GM21529 (cell line): ENCODE measurements around the gene DNAJC7.
"Not testable (repeated sequence)": the region's sequence is repeated elsewhere in the genome, so short reads cannot be mapped to it uniquely, and the experiment has no call there.

Experiments
- ATAC-seq: cut with Tn5 transposase; IDR thresholded peaks from one replicate; pipeline ENCODE4 v1.9.1; 2021; ENCODE audit not compliant: unreplicated experiment

DNAJC7 gene

GRCh38 chr17:41959336-41960095 is 57.7 kb downstream of the DNAJC7 start:
- no peak for ATAC-seq

GRCh38 chr17:41959030-41959335 is 58.3 kb downstream of the DNAJC7 start:
- no peak for ATAC-seq

- no peak for ATAC-seq
Observed at GRCh38 chr17:41957869-41958439, 59.3 kb downstream of the DNAJC7 start.

DNA sequence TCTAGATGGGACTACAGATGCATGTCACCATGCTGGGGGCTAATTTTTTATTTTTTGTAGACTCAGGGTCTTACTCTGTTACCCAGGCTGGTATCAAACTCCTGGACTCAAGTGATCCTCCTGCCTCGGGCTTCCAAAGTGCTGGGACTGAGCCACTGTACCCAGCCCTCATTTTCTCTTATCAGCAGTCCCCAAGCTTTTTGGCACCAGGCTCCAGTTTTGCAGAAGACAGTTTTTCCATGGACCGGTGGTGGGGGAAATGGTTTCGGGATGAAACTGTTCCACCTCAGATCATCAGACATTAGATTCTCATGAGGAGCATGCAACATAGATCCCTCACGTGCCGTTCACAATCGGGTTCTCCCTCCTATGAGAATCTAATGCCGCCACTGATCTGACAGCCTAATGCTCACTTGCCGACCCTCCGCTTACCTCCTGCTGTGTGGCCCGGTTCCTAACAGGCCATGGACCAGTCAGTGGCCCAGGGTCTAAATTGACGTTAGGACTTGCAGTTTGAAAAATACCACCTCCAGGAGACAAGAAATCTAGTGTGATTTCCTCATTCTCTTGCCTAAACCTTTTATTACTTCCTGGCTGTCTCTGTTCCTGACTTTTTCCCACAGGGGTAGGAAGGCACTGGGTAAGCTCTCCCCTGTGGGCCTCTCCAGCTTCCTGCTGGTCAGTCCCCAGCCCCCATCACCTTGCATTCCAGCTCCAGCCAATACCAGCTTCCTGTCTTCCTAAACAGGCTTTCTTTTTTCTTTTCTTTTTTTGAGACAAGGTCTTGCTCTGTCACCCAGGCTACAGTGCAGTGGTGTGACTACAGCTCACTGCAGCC is 60.0 kb downstream of the DNAJC7 start:
- ATAC-seq: no peak

DNA sequence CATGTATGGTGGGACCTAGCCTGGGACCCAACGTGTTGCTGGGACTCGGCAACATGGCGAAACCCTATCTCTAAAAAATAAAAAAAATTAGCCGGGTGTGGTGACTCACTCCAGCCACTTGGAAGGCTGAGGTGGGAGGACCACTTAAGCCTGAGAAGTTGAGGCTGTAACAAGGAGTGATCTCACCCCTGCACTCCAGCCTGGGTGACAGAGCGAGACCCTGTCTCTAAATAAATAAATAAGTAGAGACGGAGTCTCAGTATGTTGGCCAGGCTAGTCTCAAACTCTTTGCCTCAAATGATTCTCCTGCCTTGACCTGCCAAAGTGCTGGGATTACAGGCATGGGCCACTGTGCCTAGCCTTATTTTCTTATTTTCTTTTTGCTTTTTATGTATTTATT is 60.7 kb downstream of the DNAJC7 start:
- ATAC-seq: no peak

DNA sequence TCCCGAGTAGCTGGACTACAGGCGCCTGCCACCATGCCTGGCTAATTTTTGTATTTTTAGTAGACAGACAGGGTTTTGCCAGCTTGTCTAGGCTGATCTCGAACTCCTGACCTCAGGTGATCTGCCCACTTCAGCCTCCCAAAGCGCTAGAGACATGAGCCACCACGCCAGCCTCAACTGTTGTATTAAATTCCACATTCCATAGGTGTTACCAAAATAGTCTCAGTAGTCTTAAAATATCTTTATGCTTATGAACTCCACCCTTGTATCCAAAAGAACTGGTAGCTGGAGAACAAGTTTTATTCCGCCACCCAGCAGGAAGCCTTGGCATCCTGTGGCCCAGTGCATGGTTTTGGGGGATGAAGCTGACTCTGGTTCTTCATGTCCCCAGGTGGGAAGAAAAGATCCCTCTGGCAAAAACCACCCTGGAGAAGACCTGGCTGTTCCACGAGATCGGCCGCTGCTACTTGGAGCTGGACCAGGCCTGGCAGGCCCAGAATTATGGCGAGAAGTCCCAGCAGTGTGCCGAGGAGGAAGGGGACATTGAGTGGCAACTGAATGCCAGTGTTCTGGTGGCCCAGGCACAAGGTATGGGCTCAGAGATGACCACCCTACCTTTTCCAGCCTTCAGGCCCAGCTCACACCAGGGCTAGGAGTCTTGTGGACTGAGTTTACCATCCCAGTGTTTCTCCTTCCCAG is 68.3 kb downstream of the DNAJC7 start:
- ATAC-seq: no peak

DNA sequence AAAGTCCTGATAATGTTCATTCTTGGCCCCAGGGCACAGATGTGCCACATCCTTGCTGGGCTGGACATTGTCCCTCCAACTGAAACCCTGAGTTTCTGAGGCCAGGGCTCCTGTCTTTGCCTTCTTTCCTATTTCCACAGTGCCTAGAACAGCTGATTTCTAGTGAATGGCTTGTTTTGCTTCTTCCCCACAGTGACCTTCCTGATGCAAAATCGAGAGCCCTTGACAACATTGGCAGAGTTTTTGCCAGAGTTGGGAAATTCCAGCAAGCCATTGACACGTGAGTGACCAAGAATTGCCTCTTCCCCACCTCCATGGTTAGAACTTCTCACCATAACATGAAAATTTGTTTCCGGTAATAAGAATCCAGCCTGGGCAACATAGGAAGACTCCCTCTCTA is 72.3 kb downstream of the DNAJC7 start:
- ATAC-seq: no peak

GRCh38 chr17:41943492-41943891 is 73.7 kb downstream of the DNAJC7 start:
- ATAC-seq: no peak

DNA sequence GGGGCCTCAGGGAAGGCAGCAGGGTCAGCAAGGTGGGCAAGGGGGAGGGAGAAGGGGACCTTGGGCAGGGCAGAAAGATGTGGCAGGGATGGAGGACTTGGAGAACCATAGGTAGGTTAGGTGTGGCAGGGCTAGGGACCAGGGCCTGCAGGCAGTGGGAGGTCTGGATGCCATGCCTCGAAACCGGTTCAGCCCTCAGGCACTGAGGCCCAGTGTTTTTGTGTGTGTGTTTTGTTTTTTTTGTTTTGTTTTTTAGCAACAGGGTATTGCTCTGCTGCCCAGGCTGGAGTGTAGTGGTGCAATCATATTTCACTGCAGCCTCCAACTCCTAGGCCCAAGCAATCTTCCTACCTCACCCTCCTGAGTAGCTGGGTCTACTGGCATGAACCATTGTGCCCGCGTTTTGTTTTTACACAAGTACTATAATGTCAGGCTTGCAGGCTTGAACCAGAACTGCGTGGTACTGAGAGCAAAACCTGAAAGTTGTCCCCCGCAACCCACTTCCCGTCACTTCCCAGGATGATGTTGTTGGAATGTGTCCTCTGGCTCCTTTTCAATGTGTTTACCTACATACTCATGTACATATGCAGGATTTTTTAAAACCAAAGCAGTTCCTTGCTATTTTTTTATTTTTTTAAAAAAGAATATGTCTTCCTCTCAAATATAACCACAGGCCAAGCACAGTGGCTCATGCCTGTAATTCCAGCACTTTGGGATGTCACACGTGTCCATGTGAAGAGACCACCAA is 74.4 kb downstream of the DNAJC7 start:
- no peak for ATAC-seq

DNA sequence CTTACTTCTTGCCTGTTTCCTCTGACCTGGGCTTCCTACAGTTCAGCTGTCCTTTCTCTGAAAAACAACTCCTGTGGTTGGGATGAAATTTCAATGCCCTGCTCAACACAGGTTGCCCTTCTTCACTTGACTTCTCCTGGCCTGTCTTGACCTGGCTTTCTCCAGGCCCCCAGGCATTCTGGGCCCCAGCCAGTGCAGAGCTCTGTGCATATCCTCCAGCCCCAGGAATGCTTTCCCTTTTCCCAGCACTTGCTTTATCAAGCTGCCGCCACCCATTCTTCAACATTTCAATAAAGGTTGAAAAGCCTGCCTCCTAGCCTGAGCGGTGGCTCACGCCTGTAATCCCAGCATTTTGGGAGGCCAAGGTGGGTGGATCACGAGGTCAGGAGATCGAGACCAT is 76.1 kb downstream of the DNAJC7 start:
- no peak for ATAC-seq

- no peak for ATAC-seq
Observed at GRCh38 chr17:41939693-41940090, 77.5 kb downstream of the DNAJC7 start.

DNA sequence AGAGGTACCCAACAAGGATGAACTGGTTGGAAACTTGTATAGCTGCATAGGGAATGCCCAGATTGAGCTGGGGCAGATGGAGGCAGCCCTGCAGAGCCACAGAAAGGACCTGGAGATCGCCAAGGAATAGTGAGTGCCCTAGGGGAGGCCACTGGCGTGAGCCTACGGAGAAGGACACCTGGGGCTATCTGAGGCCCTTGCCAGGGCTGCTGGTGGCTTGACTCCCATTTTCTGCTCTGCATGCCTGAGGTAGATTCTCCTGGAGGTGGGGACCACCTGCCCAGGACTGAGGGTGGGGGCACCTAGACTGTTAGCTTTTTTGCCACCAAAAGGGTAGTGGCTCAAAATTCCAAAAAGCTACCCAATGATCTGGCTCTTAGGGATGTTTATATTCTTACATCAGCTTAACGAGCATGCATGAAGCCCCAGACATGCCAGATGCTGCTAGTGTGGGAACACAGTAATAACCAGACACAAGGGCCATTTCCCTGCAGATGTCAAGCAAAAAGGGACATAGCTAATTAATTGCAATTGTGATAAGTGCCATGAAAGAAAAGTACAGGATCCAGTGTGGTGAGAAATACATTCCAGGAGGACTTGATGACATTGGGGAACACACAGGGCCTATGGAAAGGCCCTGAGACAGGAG is 78.1 kb downstream of the DNAJC7 start:
- no peak for ATAC-seq

GRCh38 chr17:41937970-41938954 is 79.0 kb downstream of the DNAJC7 start:
- ATAC-seq: no peak

DNA sequence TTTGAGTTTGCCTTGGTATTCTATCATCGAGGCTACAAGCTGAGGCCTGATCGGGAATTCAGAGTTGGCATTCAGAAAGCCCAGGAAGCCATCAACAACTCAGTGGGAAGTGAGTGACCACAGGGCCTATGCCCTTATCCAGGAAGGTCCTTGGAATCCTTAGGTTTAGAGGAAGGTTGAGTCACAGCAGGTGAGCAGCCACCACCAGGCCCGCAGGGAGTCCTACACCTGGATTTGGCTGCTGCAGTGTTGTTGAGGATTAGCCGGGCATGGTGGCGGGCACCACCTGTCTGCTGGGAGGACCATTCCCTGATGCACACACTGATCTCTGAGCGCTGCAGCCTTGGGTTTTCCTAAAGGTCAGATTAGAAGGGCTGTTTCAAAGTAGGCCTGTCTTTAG is 81.6 kb downstream of the DNAJC7 start:
- ATAC-seq: no peak

DNA sequence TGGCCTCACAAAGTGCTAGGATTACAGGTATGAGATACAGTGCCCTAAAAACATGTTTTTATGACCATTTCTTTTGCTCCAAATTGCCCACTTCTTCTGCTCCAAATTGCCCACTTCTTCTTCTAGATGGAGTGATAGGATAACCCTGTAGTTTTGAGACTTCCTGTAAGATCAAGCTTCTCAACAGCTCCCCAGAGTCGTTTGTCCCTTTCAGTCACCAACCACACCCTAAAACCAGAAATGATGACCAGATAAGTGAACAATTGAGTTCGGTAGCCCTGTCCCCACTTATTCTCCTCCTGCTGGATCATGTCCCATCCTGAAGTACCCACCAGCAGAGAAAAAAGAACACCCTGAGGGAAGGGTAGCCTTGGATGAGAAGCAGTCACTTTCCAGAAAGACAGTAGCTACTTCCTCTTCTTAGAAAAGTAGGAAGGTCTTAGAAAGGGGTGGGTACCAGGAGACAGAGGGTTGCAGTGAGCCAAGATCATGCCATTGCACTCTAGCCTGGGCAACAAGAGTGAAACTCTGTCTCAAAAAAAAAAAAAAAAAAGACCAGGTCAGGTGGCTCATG is 84.3 kb downstream of the DNAJC7 start:
- no peak for ATAC-seq

GRCh38 chr17:41931715-41932114 is 85.5 kb downstream of the DNAJC7 start:
- ATAC-seq: not testable (repeated sequence)

DNA sequence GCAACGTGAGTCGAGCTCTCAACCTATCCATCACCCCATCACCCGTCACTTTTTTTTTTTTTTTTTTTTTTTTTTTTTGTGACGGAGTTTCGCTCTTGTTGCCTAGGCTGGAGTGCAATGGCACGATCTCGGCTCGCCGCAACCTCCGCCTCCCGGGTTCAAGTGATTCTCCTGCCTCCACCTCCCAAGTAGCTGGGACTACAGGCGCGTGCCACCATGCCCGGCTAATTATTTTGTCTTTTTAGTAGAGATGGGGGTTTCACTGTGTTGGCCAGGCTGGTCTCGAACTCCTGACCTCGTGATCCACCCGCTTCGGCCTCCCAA is 86.4 kb downstream of the DNAJC7 start:
- ATAC-seq: not testable (repeated sequence)

DNA sequence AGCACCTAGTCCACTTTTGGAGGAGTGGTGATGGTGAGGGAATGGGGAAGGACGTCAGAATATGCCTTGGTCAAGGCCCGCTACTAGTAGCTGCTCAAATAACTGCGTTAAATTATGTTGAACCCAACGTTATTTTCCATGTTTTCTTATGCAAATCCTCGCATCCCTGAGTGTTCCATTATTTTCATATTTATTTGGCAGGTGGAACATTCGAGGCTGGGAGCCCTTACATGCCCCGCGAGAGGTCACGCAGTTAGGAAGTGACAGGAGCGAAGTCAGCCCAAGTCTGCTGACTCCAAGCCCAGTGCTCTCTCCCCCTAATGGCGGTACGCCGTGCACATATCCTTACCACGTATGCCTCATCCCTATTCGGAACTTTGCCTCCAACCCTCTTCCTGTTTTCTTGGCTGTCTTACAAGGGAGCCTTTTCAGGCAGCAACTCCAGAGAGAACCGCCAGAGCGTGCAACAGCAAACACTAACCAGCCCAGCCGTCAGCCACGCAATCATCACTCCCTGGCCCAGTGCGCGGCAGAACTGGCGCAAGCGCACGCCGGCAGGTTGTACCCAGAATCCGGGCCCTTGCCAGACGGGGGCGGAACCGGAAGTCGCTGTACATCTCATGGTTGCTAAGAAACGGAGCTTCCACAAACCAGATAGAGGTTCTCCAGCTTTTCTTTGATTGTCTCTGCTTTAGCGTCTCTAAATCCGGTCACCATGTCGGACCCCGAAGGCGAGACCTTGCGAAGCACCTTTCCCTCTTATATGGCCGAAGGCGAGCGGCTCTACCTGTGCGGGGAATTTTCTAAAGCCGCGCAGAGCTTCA is 87.0 kb downstream of the DNAJC7 start, which contains the start of gene ODAD4:
Gene ODAD4 (plus strand): TSS at position 609 of the 824 bp plus-strand sequence. CDS start 107 bp downstream, at position 716.
- ATAC-seq: peak; percentile 90
